UCSD-AML1 (cell line): Measurements from ENCODE around the gene KRTAP10-12.

ENCODE experiments used
- DNase-seq: peaks from one replicate; lab custom pipeline; 2025; ENCODE audit not compliant: unreplicated experiment; lab: John Stamatoyannopoulos, UW

Gene KRTAP10-12

GRCh38 chr21:44710756-44711326 lies 13.9 kb downstream of the KRTAP10-12 start:
- DNase-seq, result no peak

GRCh38 chr21:44711327-44712202 lies 14.6 kb downstream of the KRTAP10-12 start, which contains the start of gene TSPEAR:
TSS of gene TSPEAR (minus strand) at chr21:44711572. CDS start at chr21:44711514, 58 bp downstream.
- no peak for DNase-seq

GRCh38 chr21:44712203-44713028 lies 15.4 kb downstream of the KRTAP10-12 start:
- no peak for DNase-seq

- DNase-seq, result no peak
Observed at GRCh38 chr21:44713130-44713529, 16.2 kb downstream of the KRTAP10-12 start.

- no peak for DNase-seq
Observed at GRCh38 chr21:44713846-44714245, 16.9 kb downstream of the KRTAP10-12 start.

- no peak for DNase-seq
Observed at GRCh38 chr21:44714905-44715304, 17.9 kb downstream of the KRTAP10-12 start.

- DNase-seq, result no peak
Observed at GRCh38 chr21:44716984-44717383, 20.0 kb downstream of the KRTAP10-12 start.

GRCh38 chr21:44718093-44718492 lies 21.1 kb downstream of the KRTAP10-12 start:
- no peak for DNase-seq

- no peak for DNase-seq
Observed at GRCh38 chr21:44718571-44718970, 21.6 kb downstream of the KRTAP10-12 start.

GRCh38 chr21:44720170-44720569 lies 23.2 kb downstream of the KRTAP10-12 start:
- no peak for DNase-seq

GRCh38 chr21:44722731-44723130 lies 25.8 kb downstream of the KRTAP10-12 start:
- no peak for DNase-seq

GRCh38 chr21:44723177-44724131 lies 26.5 kb downstream of the KRTAP10-12 start:
- no peak for DNase-seq

GRCh38 chr21:44724196-44724595 lies 27.2 kb downstream of the KRTAP10-12 start:
- DNase-seq, result no peak

GRCh38 chr21:44724926-44725325 lies 28.0 kb downstream of the KRTAP10-12 start:
- DNase-seq, result no peak

- DNase-seq, result no peak
Observed at GRCh38 chr21:44726826-44727225, 29.9 kb downstream of the KRTAP10-12 start.

GRCh38 chr21:44727321-44727720 lies 30.3 kb downstream of the KRTAP10-12 start:
- no peak for DNase-seq

GRCh38 chr21:44727757-44728156 lies 30.8 kb downstream of the KRTAP10-12 start:
- DNase-seq, result no peak

- DNase-seq, result no peak
Observed at GRCh38 chr21:44728716-44729115, 31.7 kb downstream of the KRTAP10-12 start.

GRCh38 chr21:44729336-44730027 lies 32.5 kb downstream of the KRTAP10-12 start:
- DNase-seq, result no peak

- DNase-seq, result no peak
Observed at GRCh38 chr21:44730028-44730395, 33.0 kb downstream of the KRTAP10-12 start.
